HCT116 (cell line): ENCODE data around the gene LZTR1. TPM values are rescaled to one million over a fixed set of nuclear protein-coding genes. Genes with fewer than 3 reads are reported as not detected.
A peak's percentile ranks its signal among the peaks of the same experiment; 100 is the strongest.

Experiments
- ATAC-seq: fragments of 200-7000 bp; cut with Tn5 transposase; 2 replicates; pipeline ENCODE4 v1.9.1; 2020; ENCODE audit warnings: mild to moderate bottlenecking, moderate library complexity
- BruUV-seq: library from RNA; stranded (reverse); fragments of 400-500 nt; replicated peaks from 2 replicates; lab custom pipeline; 2021; lab: Mats Ljungman, UMichigan
- CTCF ChIA-PET: fragments of 300-600 bp; sonication (Branson Sonifier 250); formaldehyde crosslinking; loops from one replicate; lab custom pipeline; 2021; ENCODE audit warnings: antibody characterized with exemption; lab: Charles Lee
- POLR2A ChIA-PET: fragments of 300-600, 350-600 bp; sonication (Branson Sonifier 250); formaldehyde crosslinking; loops from one replicate; lab custom pipeline; 2021; ENCODE audit warnings: antibody characterized with exemption; lab: Charles Lee
- RAD21 ChIA-PET, 2 experiments: fragments of 300-600 bp; sonication (Branson Sonifier 250); formaldehyde crosslinking; loops; one replicate each; lab custom pipeline; 2023; ENCODE audit warnings: low total read pairs in 2 of 2; ENCODE audit not compliant: uncharacterized antibody in 2 of 2, unreplicated experiment in 2 of 2, low non-redundant PET in 1 of 2; lab: Charles Lee
- DNase-seq: peaks from one replicate; pipeline ENCODE4 v3.0.0-alpha.2; 2010; ENCODE audit warnings: low read depth, low spot score
- H2AFZ ChIP-seq: fragments of 200-600 bp; shearing (Covaris generic), sonication (generic); 2 replicates; pipeline ENCODE4 v1.6.1; 2017; ENCODE audit warnings: low read depth, mixed run types, mixed read lengths, antibody characterized with exemption, low read length; ENCODE audit not compliant: poor library complexity, severe bottlenecking
- H3K27ac ChIP-seq: 2 replicates; pipeline ENCODE4 v1.5.1; 2012; ENCODE audit warnings: low read depth, low read length
- H3K27me3 ChIP-seq: fragments of 200-600 bp; sonication (generic); 2 replicates; pipeline ENCODE4 v1.6.1; 2016; ENCODE audit warnings: mixed run types, low read length, mixed read lengths; ENCODE audit not compliant: insufficient read depth
- H3K36me3 ChIP-seq, 2 experiments: fragments of 200-500 bp in 1 of 2; fragments of 200-600 bp in 1 of 2; sonication (Bioruptor generic) in 1 of 2; sonication (generic) in 1 of 2; 2 replicates each; pipeline versions ENCODE4 v1.5.1 to v1.6.1; 2014 to 2016; ENCODE audit warnings: low read length in 2 of 2, inconsistent platforms in 1 of 2, mixed read lengths in 1 of 2, mixed run types in 1 of 2; ENCODE audit not compliant: insufficient read depth in 2 of 2, control insufficient read depth in 1 of 2
- H3K4me1 ChIP-seq, 2 experiments: fragments of 200-600 bp in 1 of 2; sonication (generic) in 1 of 2; 2 replicates each; pipeline versions ENCODE4 v1.5.1 to v1.6.1; 2012 to 2017; ENCODE audit warnings: low read length in 2 of 2, inconsistent platforms in 1 of 2, mild to moderate bottlenecking in 1 of 2, mixed read lengths in 1 of 2, mixed run types in 1 of 2, moderate library complexity in 1 of 2; ENCODE audit not compliant: insufficient read depth in 2 of 2, control insufficient read depth in 1 of 2
- H3K4me2 ChIP-seq: fragments of 200-600 bp; sonication (generic); 2 replicates; pipeline ENCODE4 v1.6.1; 2017; ENCODE audit warnings: mixed run types, low read length, mixed read lengths
- H3K4me3 ChIP-seq, 2 experiments: fragments of 200-600 bp in 1 of 2; sonication (generic) in 1 of 2; replicated peaks in 1 of 2; 2 replicates each; pipeline ENCODE4 v1.5.1; 2011 to 2016; ENCODE audit warnings: low read length in 2 of 2, control low read depth in 1 of 2, low read depth in 1 of 2, mild to moderate bottlenecking in 1 of 2, mixed read lengths in 1 of 2, mixed run types in 1 of 2
- H3K79me2 ChIP-seq: fragments of 200-600 bp; sonication (generic); 2 replicates; pipeline ENCODE4 v1.6.1; 2017; ENCODE audit warnings: mild to moderate bottlenecking, mixed run types, low read length, moderate library complexity, mixed read lengths; ENCODE audit not compliant: insufficient read depth
- H3K9ac ChIP-seq: fragments of 200-600 bp; sonication (generic); 2 replicates; pipeline ENCODE4 v1.6.1; 2016; ENCODE audit warnings: low read length, mixed read lengths
- H3K9me2 ChIP-seq: fragments of 200-600 bp; sonication (generic), shearing (Covaris generic); 2 replicates; pipeline ENCODE4 v1.6.1; 2017; ENCODE audit warnings: mixed run types, mild to moderate bottlenecking, moderate library complexity; ENCODE audit not compliant: insufficient read depth
- H3K9me3 ChIP-seq, 2 experiments: fragments of 200-500 bp in 1 of 2; fragments of 200-600 bp in 1 of 2; sonication (Bioruptor generic) in 1 of 2; sonication (generic) in 1 of 2; 2 replicates each; pipeline ENCODE4 v1.6.1; 2014 to 2017; ENCODE audit warnings: low read length in 2 of 2, mixed read lengths in 2 of 2, inconsistent platforms in 1 of 2, low read depth in 1 of 2, mild to moderate bottlenecking in 1 of 2, mixed run types in 1 of 2, moderate library complexity in 1 of 2; ENCODE audit not compliant: control insufficient read depth in 1 of 2, insufficient read depth in 1 of 2
- H4K20me1 ChIP-seq: fragments of 200-600 bp; sonication (generic), shearing (Covaris generic); 2 replicates; pipeline ENCODE4 v1.6.1; 2017; ENCODE audit warnings: mixed run types, mild to moderate bottlenecking, moderate library complexity; ENCODE audit not compliant: insufficient read depth
- ATF3 ChIP-seq: IDR thresholded peaks from 2 replicates; pipeline ENCODE4 v1.6.1; 2012
- CBX3 ChIP-seq: IDR thresholded peaks from 2 replicates; pipeline ENCODE4 v1.6.1; 2012; ENCODE audit warnings: low read depth
- CTCF ChIP-seq, 3 experiments: fragments of 200-600 bp in 1 of 3; sonication (generic) in 1 of 3; IDR thresholded peaks in 2 of 3; conservative IDR thresholded peaks in 1 of 3; 2 replicates each; pipeline ENCODE4 v1.5.1; 2012 to 2017; ENCODE audit warnings: low read depth in 2 of 3, low read length in 2 of 3, antibody characterized with exemption in 1 of 3, borderline replicate concordance in 1 of 3, control low read depth in 1 of 3, mild to moderate bottlenecking in 1 of 3, mixed read lengths in 1 of 3, mixed run types in 1 of 3, moderate library complexity in 1 of 3; ENCODE audit not compliant: insufficient read depth in 1 of 3
- ELF1 ChIP-seq: IDR thresholded peaks from 2 replicates; pipeline ENCODE4 v1.6.1; 2012; ENCODE audit warnings: low read depth, borderline replicate concordance
- EZH2phosphoT487 ChIP-seq: fragments of 200-600 bp; IDR thresholded peaks from 2 replicates; pipeline ENCODE4 v1.6.1; 2018; ENCODE audit warnings: antibody characterized with exemption, borderline replicate concordance
- JUND ChIP-seq: IDR thresholded peaks from 2 replicates; pipeline ENCODE4 v1.6.1; 2012
- MAX ChIP-seq: IDR thresholded peaks from 2 replicates; pipeline ENCODE4 v1.6.1; 2012
- POLR2A ChIP-seq: IDR thresholded peaks from 2 replicates; pipeline ENCODE4 v1.7.0; 2011; ENCODE audit warnings: borderline replicate concordance; ENCODE audit not compliant: insufficient read depth, insufficient read length; ENCODE audit errors: extremely low read depth
- POLR2AphosphoS5 ChIP-seq: IDR thresholded peaks from 2 replicates; pipeline ENCODE4 v1.6.1; 2011; ENCODE audit warnings: mild to moderate bottlenecking, low read depth, low read length, moderate library complexity
- RAD21 ChIP-seq: IDR thresholded peaks from 2 replicates; pipeline ENCODE4 v1.6.1; 2012; ENCODE audit warnings: low read depth, mild to moderate bottlenecking
- REST ChIP-seq: IDR thresholded peaks from 2 replicates; pipeline ENCODE4 v1.6.1; 2012; ENCODE audit warnings: low read depth
- SIN3A ChIP-seq: IDR thresholded peaks from 2 replicates; pipeline ENCODE4 v1.6.1; 2012; ENCODE audit warnings: low read depth
- SP1 ChIP-seq: IDR thresholded peaks from 2 replicates; pipeline ENCODE4 v1.6.1; 2012; ENCODE audit warnings: low read depth
- TCF7L2 ChIP-seq: IDR thresholded peaks from 2 replicates; pipeline ENCODE4 v1.7.0; 2011; ENCODE audit warnings: borderline replicate concordance, inconsistent platforms; ENCODE audit not compliant: insufficient read depth, insufficient read length; ENCODE audit errors: extremely low read depth
- YY1 ChIP-seq: IDR thresholded peaks from 2 replicates; pipeline ENCODE4 v1.6.1; 2011; ENCODE audit warnings: low read length, low read depth, moderate library complexity, mild to moderate bottlenecking; ENCODE audit not compliant: insufficient replicate concordance; ENCODE audit errors: extremely low read depth
- ZFX ChIP-seq: fragments of 450-650 bp; IDR thresholded peaks from 2 replicates; pipeline ENCODE4 v1.6.1; 2017
- ZNF274 ChIP-seq: fragments of 200-500 bp; sonication (Bioruptor generic); IDR thresholded peaks from 2 replicates; pipeline ENCODE4 v1.6.1; 2014; ENCODE audit warnings: mild to moderate bottlenecking, low read depth, low read length, inconsistent platforms
- intact Hi-C: fragments of 100-400 bp; cut with micrococcal nuclease; formaldehyde crosslinking; loops from 2 replicates; pipeline ENCODE4 v1.10.0; 2022
- total RNA-seq: library from RNA; stranded (reverse); gene quantifications from one replicate; pipeline ENCODE4 v1.2.1, GENCODE V29; 2021; ENCODE audit not compliant: unreplicated experiment

LZTR1 gene
- total RNA-seq, 1 experiment from 2014 or later, result 56.5 TPM

- BruUV-seq, result TSS peak; percentile 3
- H3K36me3 ChIP-seq, result peaks cover 19 to 27% of the 10 kb centered on the region in 2 experiments; a peak in 3 of 4 replicates
- H3K9ac ChIP-seq, result no peak overlapping the region
- ChIA-PET RAD21 (no interaction called here), POLR2A (no interaction called here), CTCF (interaction anchor here (0.6 kb wide), 1 partner anchor 17 kb away, joined by 5 read pairs; no protein-coding TSS in a partner anchor)
- H3K27me3 ChIP-seq, result no peaks in the 10 kb centered on the region
- H3K4me3 ChIP-seq, result no peak overlapping the region
- H3K4me1 ChIP-seq, result peaks cover 0 to 20% of the 10 kb centered on the region in 2 experiments; a peak in 2 of 4 replicates
- no peaks in the 10 kb centered on the region for H3K9me2 ChIP-seq
- H3K79me2 ChIP-seq, result peaks cover 99% of the 10 kb centered on the region
- TF ChIP-seq SP1, result no peak
- no peak for TF ChIP-seq RAD21
- TF ChIP-seq ZNF274, result no peak
- TF ChIP-seq TCF7L2, result no peak
- no peak for TF ChIP-seq POLR2AphosphoS5
- TF ChIP-seq REST, result no peak
- TF ChIP-seq ATF3, result no peak
- TF ChIP-seq CBX3, result no peak
- TF ChIP-seq YY1, result no peak
- no peak for TF ChIP-seq EZH2phosphoT487
- TF ChIP-seq MAX, result no peak
- no peak for TF ChIP-seq JUND
- TF ChIP-seq CTCF (IDR thresholded peaks at IDR 0.05 in 2 of 3, conservative IDR thresholded peaks at IDR 0.05 in 1 of 3; ENCODE audit: borderline replicate concordance in 1 of 3, insufficient read depth in 1 of 3, low read depth in 2 of 3, low read length in 2 of 3), result no peak
- no peak for TF ChIP-seq SIN3A
- no peak for TF ChIP-seq ZFX
- TF ChIP-seq ELF1, result no peak
- no peak for TF ChIP-seq POLR2A
- intact Hi-C loops, result no loop called here
- peaks cover 47% of the 10 kb centered on the region; the same call in 1 of the 2 replicates for H4K20me1 ChIP-seq
- H2AFZ ChIP-seq, result no peak overlapping the region
- no peak for DNase-seq
- ATAC-seq, result no peak
- no peaks in the 10 kb centered on the region for H3K9me3 ChIP-seq
- H3K4me2 ChIP-seq, result no peak overlapping the region
- H3K27ac ChIP-seq, result no peak overlapping the region
These were observed 44.1 kb upstream of the LZTR1 start for GRCh38 chr22:20937794-20938671.
